ENCODE results near the gene ZFC3H1.

Gene ZFC3H1

DNA sequence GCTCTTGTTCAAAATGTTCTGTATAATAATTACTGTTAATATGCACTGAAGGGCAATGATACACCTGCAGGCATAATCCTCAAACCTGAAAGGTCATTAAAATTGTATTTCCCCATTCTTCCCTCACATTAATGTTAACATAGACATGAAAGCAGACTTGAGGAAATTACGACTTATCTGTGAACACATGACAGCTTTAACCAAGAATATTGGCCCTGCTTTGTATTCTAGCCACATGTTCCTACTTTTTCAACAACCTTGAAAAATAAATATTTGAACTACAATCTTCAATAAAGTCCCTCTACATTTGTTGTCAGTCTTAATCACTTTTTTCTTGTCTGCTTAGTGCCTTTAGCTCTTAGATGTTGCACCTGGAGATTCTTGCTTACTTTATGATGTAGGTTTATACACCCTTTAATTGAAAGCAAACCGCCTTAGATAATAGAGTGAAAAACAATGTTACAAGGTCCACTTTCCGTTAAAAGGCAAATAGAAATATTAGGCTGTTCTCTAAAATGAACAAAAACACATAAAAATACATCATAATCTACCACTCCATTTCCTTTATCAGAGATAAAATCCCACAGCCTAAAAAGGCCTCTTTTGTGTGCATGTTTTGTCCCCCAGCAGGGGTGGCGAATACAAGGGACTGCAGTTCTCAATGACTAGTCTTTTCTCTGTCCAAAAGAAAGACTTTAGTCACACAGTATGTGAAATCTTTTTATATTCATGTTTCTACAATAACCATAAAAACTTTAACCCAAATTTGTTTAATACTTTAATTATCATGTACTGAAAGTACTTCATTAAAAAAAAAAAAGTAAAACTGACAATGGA is 55.9 kb downstream of the ZFC3H1 start:
- DNase-seq (ENCODE audit: insufficient read length, low spot score) (no peak), FAIRE-seq (no peak)
- no peak for TF ChIP-seq CTCF (IDR thresholded peaks at IDR 0.05; ENCODE audit: insufficient read depth, missing control alignments)

- DNase-seq (ENCODE audit: insufficient read length, low spot score) = no peak
- no peak for FAIRE-seq
- no peak for TF ChIP-seq CTCF (IDR thresholded peaks at IDR 0.05; ENCODE audit: insufficient read depth, missing control alignments)
These were observed 58.6 kb downstream of the ZFC3H1 start for GRCh38 chr12:71605039-71605438.

GRCh38 chr12:71602761-71603577 is 60.7 kb downstream of the ZFC3H1 start:
- no peak for DNase-seq (ENCODE audit: insufficient read length, low spot score)
- no peak for FAIRE-seq
- TF ChIP-seq CTCF (IDR thresholded peaks at IDR 0.05; ENCODE audit: insufficient read depth, missing control alignments) = no peak

GRCh38 chr12:71601546-71601945 is 62.1 kb downstream of the ZFC3H1 start:
- DNase-seq (ENCODE audit: insufficient read length, low spot score) (no peak), FAIRE-seq (no peak)
- TF ChIP-seq CTCF (IDR thresholded peaks at IDR 0.05; ENCODE audit: insufficient read depth, missing control alignments) = no peak

GRCh38 chr12:71599210-71599609 is 64.4 kb downstream of the ZFC3H1 start:
- FAIRE-seq (no peak), DNase-seq (ENCODE audit: insufficient read length, low spot score) (no peak)
- no peak for TF ChIP-seq CTCF (IDR thresholded peaks at IDR 0.05; ENCODE audit: insufficient read depth, missing control alignments)

DNA sequence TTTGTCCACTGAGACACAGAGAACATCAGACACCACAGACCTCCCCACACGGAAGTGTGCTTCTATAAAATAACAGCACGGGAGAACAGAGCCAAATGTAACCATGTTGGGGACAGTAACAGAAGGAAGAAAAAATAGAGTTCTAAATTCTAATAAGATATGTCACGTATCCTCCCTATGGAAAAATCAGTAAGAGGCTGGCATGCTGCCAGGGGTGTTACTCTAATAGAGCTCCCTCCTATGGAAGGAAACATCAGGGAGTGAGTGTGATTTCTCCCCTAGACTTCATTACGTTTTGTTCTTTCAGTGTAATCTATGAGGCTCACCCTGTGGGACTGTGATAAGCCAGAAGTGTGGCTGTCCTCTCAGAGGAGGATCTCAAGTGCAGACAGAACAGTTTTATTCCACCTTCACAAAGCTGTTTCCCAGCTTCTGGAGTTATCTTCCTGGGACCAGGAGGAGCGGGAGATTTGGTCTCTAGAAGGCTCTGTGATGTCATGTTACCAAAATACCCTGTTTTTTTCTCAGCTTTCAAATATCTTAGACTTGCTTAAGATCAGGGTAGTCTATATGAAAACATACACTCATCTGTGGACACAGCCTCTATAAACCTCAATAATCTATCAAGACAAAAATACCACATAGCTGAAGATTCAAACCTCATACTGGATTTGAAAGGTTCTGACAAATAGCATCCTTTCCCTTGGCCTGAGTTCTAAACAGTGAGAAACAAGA is 69.3 kb downstream of the ZFC3H1 start:
- DNase-seq (ENCODE audit: insufficient read length, low spot score) = no peak
- no peak for FAIRE-seq
- no peak for TF ChIP-seq CTCF (IDR thresholded peaks at IDR 0.05; ENCODE audit: insufficient read depth, missing control alignments)
